NCI-H2171 (cell line): Measurements from ENCODE around the gene POP5.
"Not testable (repeated sequence)": the region's sequence is repeated elsewhere in the genome, so short reads cannot be mapped to it uniquely, and the experiment has no call there.

Experiments
- DNase-seq: peaks from one replicate; lab custom pipeline; 2025; lab: John Stamatoyannopoulos, UW

The POP5 gene

DNA sequence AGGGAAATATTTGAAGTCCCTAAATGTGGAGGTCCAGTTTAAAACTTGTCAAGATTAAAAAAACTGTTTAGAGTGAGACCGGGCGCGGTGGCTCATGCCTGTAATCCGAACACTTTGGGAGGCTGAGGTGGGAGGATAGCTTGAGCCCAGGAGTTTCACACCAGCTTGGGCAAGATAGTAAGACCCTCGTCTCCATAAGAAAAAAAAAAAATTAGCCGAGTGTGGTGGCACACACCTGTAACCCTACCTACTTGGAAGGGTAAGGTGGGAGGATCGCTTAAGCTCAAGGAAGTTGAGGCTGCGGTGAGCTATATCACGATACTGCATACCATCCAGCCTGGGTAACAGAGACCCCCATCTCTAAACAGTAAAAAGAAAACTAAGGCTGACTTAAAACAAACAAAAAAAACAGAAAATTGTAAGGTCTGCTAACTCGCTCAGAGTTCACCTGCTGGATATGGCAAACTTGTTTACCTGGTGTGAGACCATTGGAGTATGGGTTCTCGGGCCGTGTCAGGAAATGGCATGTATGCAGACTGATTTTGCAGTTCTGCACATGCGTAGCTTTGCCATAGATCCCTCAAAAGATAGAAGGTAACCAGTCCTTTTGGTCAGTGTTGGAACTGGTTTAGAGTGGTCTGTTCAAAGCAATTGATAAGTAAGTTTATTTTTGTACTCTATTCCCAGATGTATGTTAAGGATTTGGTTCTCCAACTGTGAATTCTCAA is 45.0 kb downstream of the POP5 start:
- no peak for DNase-seq

DNA sequence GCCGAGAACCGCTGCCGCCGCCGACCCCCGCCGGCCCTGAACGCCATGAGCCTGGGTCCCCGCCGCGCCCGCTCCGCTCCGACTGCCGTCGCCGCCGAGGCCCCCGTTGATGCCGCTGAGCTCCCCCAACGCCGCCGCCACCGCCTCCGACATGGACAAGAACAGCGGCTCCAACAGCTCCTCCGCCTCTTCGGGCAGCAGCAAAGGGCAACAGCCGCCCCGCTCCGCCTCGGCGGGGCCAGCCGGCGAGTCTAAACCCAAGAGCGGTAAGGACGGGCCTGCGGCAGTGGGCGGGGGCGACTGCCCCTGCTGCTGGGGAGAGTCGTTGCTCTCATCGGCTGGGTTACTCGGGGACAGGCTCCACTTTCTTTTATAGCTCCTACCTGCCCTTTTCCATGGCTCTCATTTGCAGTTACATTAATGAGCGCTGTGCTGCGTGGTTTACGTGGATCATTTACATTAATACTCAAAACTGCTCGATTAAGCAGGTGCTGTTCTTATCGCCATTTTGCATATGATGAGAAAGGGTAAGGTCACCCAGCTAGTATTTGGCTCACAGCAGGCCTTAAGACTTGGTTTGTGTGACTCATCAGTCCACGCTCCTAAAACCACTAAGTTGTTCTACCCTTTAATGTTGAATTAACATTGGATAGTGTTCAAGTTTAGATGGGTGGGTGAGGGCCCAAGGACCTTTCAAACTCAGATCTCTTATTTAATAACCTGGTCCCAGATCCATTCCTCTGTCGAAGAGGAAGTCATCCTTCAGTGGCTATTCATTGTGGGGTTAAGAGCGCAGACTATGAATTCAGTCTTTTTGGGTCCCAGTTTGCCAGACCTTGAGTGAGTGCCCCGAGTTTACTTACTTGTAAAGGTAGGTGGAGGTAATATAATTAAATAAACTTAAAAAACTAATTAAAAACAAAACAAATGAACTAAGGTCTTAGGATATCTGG is 46.2 kb downstream of the POP5 start:
- DNase-seq: peak; percentile 7

DNA sequence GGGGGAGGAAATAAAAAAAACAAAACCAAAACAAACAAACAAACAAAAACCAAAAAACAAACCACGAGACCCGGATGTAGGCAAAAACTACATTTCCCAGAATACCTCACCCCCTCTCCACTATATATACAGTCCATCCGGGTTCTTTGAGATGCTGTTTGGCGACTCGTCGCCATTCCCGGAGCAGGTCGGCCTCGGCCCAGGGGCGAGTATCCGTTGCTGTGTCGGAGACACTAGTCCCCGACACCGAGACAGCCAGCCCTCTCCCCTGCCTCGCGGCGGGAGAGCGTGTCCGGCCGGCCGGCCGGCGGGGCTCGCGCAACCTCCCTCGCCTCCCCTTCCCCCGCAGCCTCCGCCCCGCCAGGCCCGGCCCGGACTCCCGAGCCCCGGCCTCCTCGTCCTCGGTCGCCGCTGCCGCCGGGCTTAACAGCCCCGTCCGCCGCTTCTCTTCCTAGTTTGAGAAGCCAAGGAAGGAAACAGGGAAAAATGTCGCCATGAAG is 46.9 kb downstream of the POP5 start, which contains the start of gene RNF10:
Gene RNF10, plus strand, starts transcription at position 154 of the 500 bp plus-strand sequence. CDS start 456 bp downstream, outside the sequence.
- DNase-seq: peak; percentile 88

DNA sequence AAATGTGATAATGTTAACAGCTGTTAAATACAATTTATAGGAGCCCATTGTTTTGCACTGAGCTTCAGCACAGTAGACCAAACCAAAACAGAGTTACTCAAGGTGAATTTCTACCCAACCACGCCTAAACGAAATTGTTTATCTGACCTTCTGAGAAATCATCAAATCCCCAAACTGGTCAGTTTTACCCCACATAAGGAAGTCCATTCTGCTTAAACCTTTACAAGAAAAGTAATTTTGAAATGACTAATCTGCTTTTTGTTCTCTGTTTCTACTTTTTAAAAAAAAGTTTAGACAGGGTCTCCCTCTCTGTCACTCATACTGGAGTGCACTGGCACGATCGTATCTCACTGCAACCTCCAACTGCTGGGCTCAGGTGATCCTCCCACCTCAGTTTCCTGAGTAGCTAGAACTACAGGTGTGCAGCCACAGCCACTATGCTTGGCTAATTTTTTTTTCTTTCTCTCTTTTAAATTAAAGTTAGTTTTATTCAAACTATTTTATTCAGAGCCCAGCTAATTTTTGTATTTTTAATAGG is 48.4 kb downstream of the POP5 start:
- no peak for DNase-seq

DNA sequence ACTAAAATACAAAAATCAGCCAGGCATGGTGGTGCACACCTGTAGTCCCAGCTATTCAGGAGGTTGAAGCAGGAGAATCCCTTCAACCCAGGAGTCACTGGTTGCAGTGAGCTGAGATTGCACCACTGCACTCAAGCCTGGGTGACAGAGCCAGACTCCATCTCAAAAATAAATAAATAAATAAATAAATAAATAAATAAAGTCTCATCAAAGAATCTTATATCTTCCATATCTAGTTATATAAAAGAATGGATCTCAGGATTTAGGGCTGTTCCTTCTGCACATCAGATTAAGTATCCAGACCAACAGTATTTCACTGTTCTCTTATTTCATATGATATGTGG is 50.8 kb downstream of the POP5 start:
- not testable (repeated sequence) for DNase-seq

DNA sequence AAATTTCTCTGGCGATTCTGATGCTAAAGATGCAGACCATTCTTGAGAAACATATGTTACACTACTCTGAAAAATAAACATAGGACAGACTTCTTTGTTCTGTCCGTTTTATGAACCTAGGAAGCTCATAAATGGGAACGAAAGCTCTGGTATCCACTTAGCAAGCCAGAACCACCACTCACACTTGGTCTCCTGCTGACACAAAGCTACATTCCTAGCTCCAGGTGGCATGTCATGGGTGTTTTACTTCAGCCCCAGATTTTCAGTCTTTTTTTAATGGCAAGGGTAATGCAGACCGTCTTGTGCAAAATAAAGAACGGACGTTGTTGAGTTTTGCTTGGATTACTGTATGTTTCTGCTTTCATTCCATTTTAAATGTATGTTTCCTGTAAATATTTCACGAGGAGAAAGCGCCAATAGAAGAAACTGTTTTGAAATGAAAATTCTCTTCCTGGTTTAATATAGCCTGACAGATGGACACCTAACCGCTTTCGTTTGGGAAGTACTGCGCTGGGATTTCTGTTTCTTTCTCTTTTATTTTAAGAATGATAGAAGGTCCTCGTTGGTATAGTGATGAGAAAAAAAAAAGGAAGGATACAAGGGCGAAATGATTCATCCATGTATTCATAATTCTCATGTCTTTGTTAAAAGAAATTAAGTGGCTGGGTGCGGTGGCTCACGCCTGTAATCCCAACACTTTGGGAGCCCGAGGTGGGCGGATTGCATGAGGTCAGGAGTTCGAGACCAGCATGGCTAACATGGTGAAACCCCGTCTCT is 51.4 kb downstream of the POP5 start:
- peak; percentile 40 for DNase-seq

DNA sequence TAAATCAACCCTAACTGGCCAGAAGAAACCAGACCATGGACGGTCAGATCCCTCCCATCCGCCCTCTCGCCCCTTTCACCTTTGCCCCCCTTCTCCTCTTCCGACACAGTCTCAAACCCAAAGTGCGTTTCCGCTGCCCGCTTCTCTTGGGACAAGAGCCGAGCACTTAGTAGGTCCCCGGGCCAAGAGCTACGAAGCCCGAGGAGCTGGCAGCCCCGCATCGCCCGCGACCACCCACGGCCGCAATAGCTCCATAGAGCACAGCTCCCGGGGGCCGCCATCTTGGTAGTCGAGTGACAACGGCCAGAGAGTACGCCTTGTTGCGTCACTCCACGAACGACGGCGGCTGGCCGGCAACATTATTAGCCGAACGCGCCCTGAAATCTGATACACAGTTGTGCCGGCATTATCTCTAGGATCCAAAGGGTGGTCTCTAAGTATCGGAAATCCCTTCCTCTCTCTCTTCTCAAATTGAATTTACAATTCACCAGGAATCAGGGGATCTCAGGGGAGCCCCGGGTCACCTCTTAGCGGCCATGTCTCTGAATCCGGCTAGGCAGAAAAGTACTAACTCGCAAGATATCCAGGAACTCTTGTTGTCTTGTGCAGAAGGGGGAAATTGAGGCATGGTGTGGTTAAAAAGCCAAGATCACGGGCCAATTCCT is 52.2 kb downstream of the POP5 start, which contains the start of gene COQ5:
Gene COQ5, minus strand, starts transcription at position 298 of the 665 bp plus-strand sequence. Its CDS starts 17 bp downstream, at position 281.
- DNase-seq: peak; percentile 85
